ENCODE measurements around the gene PRKCB.
"Not testable (repeated sequence)": the region's sequence is repeated elsewhere in the genome, so short reads cannot be mapped to it uniquely, and the experiment has no call there.

Gene PRKCB

DNA sequence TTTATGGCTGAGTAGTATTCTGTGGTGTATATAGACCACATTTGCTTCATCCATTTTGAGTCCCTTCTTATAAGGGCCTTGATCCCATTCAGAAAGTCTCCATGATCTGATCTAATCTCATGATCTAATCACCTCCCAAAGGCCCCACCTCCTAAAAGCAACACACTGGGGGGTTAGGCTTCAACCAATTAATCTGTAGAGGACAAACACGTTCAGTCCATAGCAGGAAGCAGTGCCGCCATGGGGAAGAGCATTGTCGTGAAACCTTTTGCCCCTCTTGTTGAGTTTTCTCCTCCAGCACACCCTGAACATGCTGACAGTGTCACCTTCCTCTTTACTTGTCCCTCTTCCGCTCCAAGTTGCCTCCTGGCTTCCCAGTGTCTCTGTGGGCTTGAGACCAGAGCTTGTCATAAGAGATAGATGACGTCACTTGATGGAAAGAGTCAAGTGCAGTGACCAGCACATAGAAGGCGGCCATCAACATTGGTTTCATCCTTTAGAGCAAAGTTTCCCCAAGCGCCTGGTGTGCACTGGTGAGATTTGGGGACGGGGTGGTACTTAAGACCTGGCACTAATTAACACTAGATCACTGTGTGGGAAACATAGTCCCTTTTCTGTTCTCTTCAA is 74.1 kb downstream of the PRKCB start:
- H3K4me3 ChIP-seq, result no peak overlapping the region
- no peak overlapping the region for H3K27ac ChIP-seq
- H3K4me2 ChIP-seq, result no peak overlapping the region
- H3K9me3 ChIP-seq, result no peaks in the 10 kb centered on the region
- no peak for TF ChIP-seq Cebpa-rat (IDR thresholded peaks at IDR 0.05)
- no peaks in the 10 kb centered on the region for H3K36me3 ChIP-seq
- H3K4me1 ChIP-seq, result peaks cover 32% of the 10 kb centered on the region
- H4K20me1 ChIP-seq, result no peaks in the 10 kb centered on the region
- H3K27me3 ChIP-seq, result no peaks in the 10 kb centered on the region
- no peak overlapping the region for H3K9ac ChIP-seq

DNA sequence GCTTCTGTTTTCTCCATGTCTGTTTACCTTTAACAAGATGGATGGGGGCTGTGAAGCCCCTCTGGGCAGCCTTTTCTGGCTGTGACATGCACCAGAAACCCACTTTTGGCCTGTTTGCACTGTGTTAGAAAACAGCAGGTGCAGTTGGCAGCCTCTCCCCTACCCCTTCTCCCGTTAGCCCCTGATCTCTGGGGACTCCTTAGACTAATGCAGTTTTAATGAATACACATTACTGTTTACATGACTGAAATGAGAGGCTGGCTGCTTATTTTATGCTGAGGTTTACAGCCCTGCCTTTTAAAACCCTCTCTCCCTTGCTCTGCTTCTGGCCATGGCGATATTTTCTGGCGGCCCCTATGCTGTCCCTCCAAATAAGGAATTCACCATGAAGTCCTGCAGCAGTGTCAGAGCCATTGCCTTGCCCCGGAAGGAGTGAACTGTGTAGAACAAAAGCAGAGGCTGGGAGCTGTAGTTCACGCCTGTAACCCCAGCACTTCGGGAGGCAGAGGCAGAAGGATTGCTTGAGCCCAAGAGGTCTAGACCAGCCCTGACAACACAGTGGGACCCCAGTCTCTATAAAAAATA is 79.3 kb downstream of the PRKCB start:
- Histone ChIP-seq H3K9ac (peak overlapping the region; percentile 54), H3K4me3 (peak overlapping the region; percentile 45; the same call in 1 of the 2 replicates), H3K36me3 (no peaks in the 10 kb centered on the region), H3K4me1 (peaks cover 55% of the 10 kb centered on the region), H3K27ac (peak overlapping the region; percentile 66), H3K27me3 (no peaks in the 10 kb centered on the region), H4K20me1 (no peaks in the 10 kb centered on the region), H3K4me2 (peak overlapping the region; percentile 77), H3K9me3 (no peaks in the 10 kb centered on the region)
- TF ChIP-seq Cebpa-rat (IDR thresholded peaks at IDR 0.05), result no peak

GRCh38 chr16:23916552-23916951 is 80.8 kb downstream of the PRKCB start:
- peaks cover 55% of the 10 kb centered on the region for H3K4me1 ChIP-seq
- not testable (repeated sequence) for H3K4me2 ChIP-seq

DNA sequence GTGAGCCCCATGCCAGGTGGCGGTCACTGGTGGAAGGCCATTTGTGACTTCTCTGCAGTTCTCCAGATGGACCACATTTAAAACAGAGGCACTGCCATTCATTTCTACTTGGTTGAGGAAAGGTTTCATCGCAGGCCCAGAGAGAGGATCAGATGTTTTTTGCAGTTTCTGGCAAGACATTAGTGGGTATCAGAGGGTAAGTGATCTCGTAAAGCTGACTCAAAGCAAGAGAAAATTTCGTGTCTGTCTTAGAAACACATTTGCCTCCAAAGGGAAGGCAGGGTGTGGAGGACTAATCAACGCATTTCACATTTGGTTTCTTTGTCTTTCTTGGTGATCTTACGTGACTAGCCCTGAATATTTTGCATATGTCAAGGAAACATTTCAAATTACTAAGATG is 81.8 kb downstream of the PRKCB start:
- Histone ChIP-seq H3K36me3 (no peaks in the 10 kb centered on the region), H3K27me3 (no peaks in the 10 kb centered on the region), H3K4me3 (no peak overlapping the region), H4K20me1 (no peaks in the 10 kb centered on the region), H3K27ac (no peak overlapping the region), H3K4me2 (no peak overlapping the region), H3K9ac (no peak overlapping the region), H3K9me3 (no peaks in the 10 kb centered on the region), H3K4me1 (peaks cover 46% of the 10 kb centered on the region)
- no peak for TF ChIP-seq Cebpa-rat (IDR thresholded peaks at IDR 0.05)

More at GRCh38 chr16:23916552-23916951, 80.8 kb downstream of the PRKCB start:
- not testable (repeated sequence) for H3K27me3 ChIP-seq, H3K36me3 ChIP-seq, H3K4me3 ChIP-seq, H3K27ac ChIP-seq, H3K9ac ChIP-seq, H4K20me1 ChIP-seq, H3K9me3 ChIP-seq

DNA sequence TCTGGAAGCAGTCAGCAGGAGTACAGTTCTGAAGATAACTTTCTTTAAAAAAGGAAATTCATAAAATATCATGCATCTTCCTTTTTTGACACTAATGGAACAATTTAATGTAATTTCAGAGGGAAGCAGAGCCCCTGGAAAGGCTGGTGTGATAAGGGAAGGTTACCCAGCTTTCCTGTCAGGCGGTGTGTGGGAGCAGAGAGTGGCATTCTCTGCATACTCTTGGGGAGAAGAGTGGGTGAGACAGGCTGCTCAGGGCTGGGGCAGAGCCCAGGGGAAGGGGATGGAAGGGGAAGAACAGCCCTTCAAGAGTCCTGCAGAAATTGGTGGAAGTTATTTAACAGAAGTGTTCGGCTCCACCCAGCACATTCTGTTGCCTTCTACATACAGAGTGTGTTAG is 84.7 kb downstream of the PRKCB start:
- no peak overlapping the region for H3K9ac ChIP-seq
- H3K4me2 ChIP-seq, result no peak overlapping the region
- no peaks in the 10 kb centered on the region for H3K36me3 ChIP-seq
- no peaks in the 10 kb centered on the region for H3K27me3 ChIP-seq
- TF ChIP-seq Cebpa-rat (IDR thresholded peaks at IDR 0.05), result no peak
- H4K20me1 ChIP-seq, result no peaks in the 10 kb centered on the region
- no peaks in the 10 kb centered on the region for H3K9me3 ChIP-seq
- no peak overlapping the region for H3K4me3 ChIP-seq
- peaks cover 26% of the 10 kb centered on the region for H3K4me1 ChIP-seq
- no peak overlapping the region for H3K27ac ChIP-seq

- TF ChIP-seq Cebpa-rat (IDR thresholded peaks at IDR 0.05), result no peak
- Histone ChIP-seq H4K20me1 (no peaks in the 10 kb centered on the region), H3K4me3 (no peak overlapping the region), H3K4me2 (no peak overlapping the region), H3K27ac (no peak overlapping the region), H3K9me3 (no peaks in the 10 kb centered on the region), H3K36me3 (no peaks in the 10 kb centered on the region), H3K4me1 (peaks cover 21% of the 10 kb centered on the region), H3K27me3 (no peaks in the 10 kb centered on the region), H3K9ac (no peak overlapping the region)
These were observed 85.1 kb downstream of the PRKCB start for GRCh38 chr16:23920899-23921298.

GRCh38 chr16:23922406-23922805 is 86.6 kb downstream of the PRKCB start:
- peaks cover 8% of the 10 kb centered on the region; the same call in 1 of the 2 replicates for H3K4me1 ChIP-seq
- no peak for TF ChIP-seq Cebpa-rat (IDR thresholded peaks at IDR 0.05)
- H3K4me3 ChIP-seq, result no peak overlapping the region
- H3K9ac ChIP-seq, result no peak overlapping the region
- H4K20me1 ChIP-seq, result no peaks in the 10 kb centered on the region
- H3K9me3 ChIP-seq, result no peaks in the 10 kb centered on the region
- no peaks in the 10 kb centered on the region for H3K27me3 ChIP-seq
- no peaks in the 10 kb centered on the region for H3K36me3 ChIP-seq
- no peak overlapping the region for H3K27ac ChIP-seq
- H3K4me2 ChIP-seq, result no peak overlapping the region

DNA sequence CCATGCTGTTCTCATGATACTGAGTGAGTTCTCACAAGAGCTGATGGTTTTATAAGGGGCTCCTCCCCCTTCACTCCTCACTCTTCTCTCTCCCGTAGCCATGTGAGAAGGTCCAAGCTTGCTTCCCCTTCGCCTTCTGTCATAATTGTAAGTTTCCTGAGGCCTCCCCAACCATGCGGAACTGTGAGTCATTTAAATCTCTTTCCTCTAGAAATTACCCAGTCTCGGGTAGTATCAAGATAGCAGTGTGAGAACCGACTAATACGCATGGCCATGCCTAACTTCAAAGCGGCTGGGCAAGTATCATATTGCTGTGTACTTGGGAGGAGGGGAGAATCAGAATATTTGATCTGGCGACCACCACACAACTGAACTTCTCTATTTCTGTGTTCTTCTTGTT is 88.3 kb downstream of the PRKCB start:
- Histone ChIP-seq H3K36me3 (no peaks in the 10 kb centered on the region), H3K4me2 (0 out of 2 replicates have a peak overlapping the region, but pooled peaks have one; percentile 11), H3K4me3 (no peak overlapping the region), H3K4me1 (peaks cover 8% of the 10 kb centered on the region; the same call in 1 of the 2 replicates), H3K9me3 (no peaks in the 10 kb centered on the region), H3K9ac (no peak overlapping the region), H3K27ac (no peak overlapping the region), H4K20me1 (no peaks in the 10 kb centered on the region), H3K27me3 (no peaks in the 10 kb centered on the region)
- no peak for TF ChIP-seq Cebpa-rat (IDR thresholded peaks at IDR 0.05)

DNA sequence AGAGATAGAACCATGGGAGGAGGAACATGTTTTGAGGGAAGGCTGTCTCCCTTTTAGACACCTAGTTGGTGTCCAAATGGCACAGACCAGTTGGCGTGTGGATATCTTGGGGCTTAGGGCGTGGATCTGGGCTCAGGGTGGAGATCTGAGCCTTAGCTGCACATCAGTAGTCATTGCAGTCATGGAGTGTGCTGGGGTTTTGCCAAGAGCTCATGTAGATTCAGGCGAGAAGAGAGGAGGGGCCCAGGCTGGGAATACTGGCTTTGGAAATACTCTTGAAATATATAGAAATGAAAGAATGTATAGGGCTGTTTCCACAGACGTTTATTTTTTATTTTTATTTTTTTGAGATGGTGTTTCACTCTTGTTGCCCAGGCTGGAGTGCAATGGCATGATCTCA is 92.0 kb downstream of the PRKCB start:
- Histone ChIP-seq H3K4me2 (no peak overlapping the region), H3K36me3 (no peaks in the 10 kb centered on the region), H3K4me3 (no peak overlapping the region), H3K27ac (no peak overlapping the region), H3K27me3 (no peaks in the 10 kb centered on the region), H3K9me3 (no peaks in the 10 kb centered on the region), H4K20me1 (no peaks in the 10 kb centered on the region), H3K9ac (no peak overlapping the region), H3K4me1 (peaks cover 12% of the 10 kb centered on the region; the same call in 1 of the 2 replicates)
- TF ChIP-seq Cebpa-rat (IDR thresholded peaks at IDR 0.05), result no peak

DNA sequence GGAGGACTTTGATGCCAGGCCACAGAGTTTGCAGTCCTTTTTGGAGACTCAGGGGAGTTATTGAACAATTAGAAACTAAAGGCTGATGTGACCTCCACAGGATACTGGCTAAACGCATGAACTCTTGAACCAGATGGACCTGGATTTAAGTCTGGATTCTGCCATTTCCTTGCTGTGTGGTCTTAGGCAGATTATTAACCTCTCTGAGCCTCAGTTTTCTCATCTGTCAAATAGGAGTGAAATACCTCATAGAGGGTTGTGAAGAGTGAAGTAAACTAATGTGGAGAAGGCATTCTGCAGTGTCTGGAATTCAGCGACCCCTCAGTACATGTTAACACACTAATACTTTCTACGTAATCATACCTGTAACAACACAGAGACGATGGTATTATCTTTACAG is 93.5 kb downstream of the PRKCB start:
- Histone ChIP-seq H3K27ac (no peak overlapping the region), H3K4me2 (no peak overlapping the region), H3K36me3 (no peaks in the 10 kb centered on the region), H3K9ac (no peak overlapping the region), H4K20me1 (no peaks in the 10 kb centered on the region), H3K4me3 (no peak overlapping the region), H3K4me1 (peaks cover 5% of the 10 kb centered on the region; the same call in 1 of the 2 replicates), H3K27me3 (no peaks in the 10 kb centered on the region), H3K9me3 (no peaks in the 10 kb centered on the region)
- no peak for TF ChIP-seq Cebpa-rat (IDR thresholded peaks at IDR 0.05)

Measured in BLaER1 (cell line).